ENCODE measurements around the gene LDLRAD1.
"Not testable (repeated sequence)": the region's sequence is repeated elsewhere in the genome, so short reads cannot be mapped to it uniquely, and the experiment has no call there.

DNA sequence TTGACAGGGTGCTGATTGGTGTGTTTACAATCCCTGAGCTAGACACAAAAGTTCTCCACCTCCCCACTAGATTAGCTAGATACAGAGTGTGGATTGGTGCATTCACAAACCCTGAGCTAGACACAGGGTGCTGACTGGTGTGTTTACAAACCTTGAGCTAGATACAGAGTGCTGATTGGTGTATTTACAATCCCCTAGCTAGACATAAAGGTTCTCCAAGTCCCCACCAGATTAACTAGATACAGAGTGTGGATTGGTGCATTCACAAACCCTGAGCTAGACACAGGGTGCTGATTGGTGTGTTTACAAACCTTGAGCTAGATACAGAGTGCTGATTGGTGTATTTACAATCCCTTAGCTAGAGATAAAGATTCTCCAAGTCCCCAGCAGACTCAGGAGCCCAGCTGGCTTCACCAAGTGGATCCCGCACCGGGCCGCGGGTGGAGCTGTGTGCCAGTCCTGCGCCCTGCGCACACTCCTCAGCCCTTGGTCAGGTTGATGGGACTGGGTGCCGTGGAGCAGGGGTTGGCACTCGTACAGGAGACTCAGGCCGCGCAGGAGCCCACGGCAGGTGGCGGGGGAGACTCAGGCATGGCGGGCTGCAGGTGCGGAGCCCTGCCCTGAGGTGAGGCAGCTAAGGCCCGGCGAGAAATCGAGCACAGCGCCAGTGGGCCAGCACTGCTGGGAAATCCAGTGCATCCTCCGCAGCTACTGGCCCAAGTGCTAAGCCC lies 14.1 kb downstream of the LDLRAD1 start:
- TF ChIP-seq FOXA1 (IDR thresholded peaks at IDR 0.05); LEF1 (IDR thresholded peaks at IDR 0.05; ENCODE audit: borderline replicate concordance); FOXM1 (IDR thresholded peaks at IDR 0.05; ENCODE audit: borderline replicate concordance); SUZ12 (IDR thresholded peaks at IDR 0.05); ZNF384 (IDR thresholded peaks at IDR 0.05); L3MBTL2 (conservative IDR thresholded peaks at IDR 0.05); TARDBP (IDR thresholded peaks at IDR 0.05); SP1 (IDR thresholded peaks at IDR 0.05); CTBP1 (IDR thresholded peaks at IDR 0.05; ENCODE audit: borderline replicate concordance); HDGF (IDR thresholded peaks at IDR 0.05; ENCODE audit: borderline replicate concordance); ELF4 (IDR thresholded peaks at IDR 0.05); BHLHE40 (IDR thresholded peaks at IDR 0.05; ENCODE audit: borderline replicate concordance): not testable (repeated sequence)
- TF ChIP-seq, protein P1, sequence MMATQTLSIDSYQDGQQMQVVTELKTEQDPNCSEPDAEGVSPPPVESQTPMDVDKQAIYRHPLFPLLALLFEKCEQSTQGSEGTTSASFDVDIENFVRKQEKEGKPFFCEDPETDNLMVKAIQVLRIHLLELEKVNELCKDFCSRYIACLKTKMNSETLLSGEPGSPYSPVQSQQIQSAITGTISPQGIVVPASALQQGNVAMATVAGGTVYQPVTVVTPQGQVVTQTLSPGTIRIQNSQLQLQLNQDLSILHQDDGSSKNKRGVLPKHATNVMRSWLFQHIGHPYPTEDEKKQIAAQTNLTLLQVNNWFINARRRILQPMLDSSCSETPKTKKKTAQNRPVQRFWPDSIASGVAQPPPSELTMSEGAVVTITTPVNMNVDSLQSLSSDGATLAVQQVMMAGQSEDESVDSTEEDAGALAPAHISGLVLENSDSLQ (IDR thresholded peaks at IDR 0.05): not testable (repeated sequence)
